SU-DHL-6 (cell line): Measurements from ENCODE around the gene COBL.

Source experiments
- EZH2phosphoT487 ChIP-seq: fragments of 200-600 bp; sonication (generic), shearing (Covaris generic); conservative IDR thresholded peaks from 2 replicates; pipeline ENCODE4 v1.6.1; 2018; ENCODE audit warnings: mild to moderate bottlenecking, antibody characterized with exemption, low read length, moderate library complexity, mixed read lengths
- TF ChIP-seq, protein P1 (sequence below): fragments of 200-600 bp; sonication (generic); IDR thresholded peaks from one replicate; pipeline ENCODE4 v1.5.1; 2017; ENCODE audit warnings: antibody characterized with exemption, mild to moderate bottlenecking, low read length, moderate library complexity; ENCODE audit not compliant: insufficient read depth, poor library complexity, severe bottlenecking

DNA sequence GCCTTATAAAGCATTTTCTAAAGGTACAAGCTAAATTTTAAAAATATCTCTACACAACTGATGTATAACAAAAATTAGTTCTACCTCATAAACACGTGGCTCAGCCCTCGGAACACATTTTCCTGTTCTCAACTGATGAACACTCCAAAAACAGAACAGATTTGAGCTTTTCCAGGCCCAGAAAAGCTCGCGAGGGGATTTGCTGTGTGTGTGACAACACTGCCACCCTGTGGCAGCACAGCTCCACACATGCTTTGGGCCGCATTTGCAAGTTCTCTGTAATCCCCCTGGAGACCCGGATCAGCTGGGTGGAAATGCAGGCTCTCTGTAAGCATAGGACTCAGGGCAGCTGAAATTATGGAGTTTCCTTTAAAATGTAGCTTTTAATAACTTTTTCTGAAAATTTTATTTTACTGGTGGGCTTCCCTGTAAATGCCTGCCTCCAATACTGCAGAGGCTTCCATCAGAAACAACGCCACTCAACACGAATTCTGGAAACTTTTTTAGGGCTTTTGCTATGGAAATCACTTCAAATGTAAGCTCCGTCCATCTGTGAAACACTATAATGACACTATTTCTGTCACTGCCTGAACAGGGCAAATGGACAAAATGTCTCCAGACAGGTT is 155.5 kb downstream of the COBL start:
- TF ChIP-seq, protein P1, sequence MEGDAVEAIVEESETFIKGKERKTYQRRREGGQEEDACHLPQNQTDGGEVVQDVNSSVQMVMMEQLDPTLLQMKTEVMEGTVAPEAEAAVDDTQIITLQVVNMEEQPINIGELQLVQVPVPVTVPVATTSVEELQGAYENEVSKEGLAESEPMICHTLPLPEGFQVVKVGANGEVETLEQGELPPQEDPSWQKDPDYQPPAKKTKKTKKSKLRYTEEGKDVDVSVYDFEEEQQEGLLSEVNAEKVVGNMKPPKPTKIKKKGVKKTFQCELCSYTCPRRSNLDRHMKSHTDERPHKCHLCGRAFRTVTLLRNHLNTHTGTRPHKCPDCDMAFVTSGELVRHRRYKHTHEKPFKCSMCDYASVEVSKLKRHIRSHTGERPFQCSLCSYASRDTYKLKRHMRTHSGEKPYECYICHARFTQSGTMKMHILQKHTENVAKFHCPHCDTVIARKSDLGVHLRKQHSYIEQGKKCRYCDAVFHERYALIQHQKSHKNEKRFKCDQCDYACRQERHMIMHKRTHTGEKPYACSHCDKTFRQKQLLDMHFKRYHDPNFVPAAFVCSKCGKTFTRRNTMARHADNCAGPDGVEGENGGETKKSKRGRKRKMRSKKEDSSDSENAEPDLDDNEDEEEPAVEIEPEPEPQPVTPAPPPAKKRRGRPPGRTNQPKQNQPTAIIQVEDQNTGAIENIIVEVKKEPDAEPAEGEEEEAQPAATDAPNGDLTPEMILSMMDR = peak; percentile 94
- TF ChIP-seq EZH2phosphoT487 = no peak
